ENCODE measurements around the gene SELENOS.
A peak's percentile ranks its signal among the peaks of the same experiment; 100 is the strongest.

SELENOS gene

GRCh38 chr15:101295607-101296161 lies 18.4 kb upstream of the SELENOS start:
- DNase-seq = peak; percentile 50
- Histone ChIP-seq H3K9me3 (ENCODE audit: control insufficient read depth, low read length) (no peaks in the 10 kb centered on the region), H3K23ac (ENCODE audit: low read length in 2 of 2) (no peak overlapping the region), H3K14ac (ENCODE audit: low read length in 2 of 2) (no peak overlapping the region), H2AFZ (ENCODE audit: low read depth, low read length) (peak overlapping the region; percentile 54), H4K91ac (ENCODE audit: low read length) (peak overlapping the region; percentile 93), H3K27ac (ENCODE audit: low read length, poor library complexity, severe bottlenecking) (peak overlapping the region; percentile 81), H3K4me2 (ENCODE audit: low read length, poor library complexity, severe bottlenecking) (peak overlapping the region; percentile 83), H2BK12ac (ENCODE audit: low read length in 2 of 2) (peak overlapping the region in 1 of 2 experiments; percentile 7), H3K27me3 (ENCODE audit: control insufficient read depth in 1 of 2, insufficient read depth in 1 of 2, low read length in 2 of 2) (no peaks in the 10 kb centered on the region), H2BK15ac (ENCODE audit: low read depth, poor library complexity, severe bottlenecking) (no peak overlapping the region), H3K18ac (ENCODE audit: low read depth in 1 of 2, low read length in 2 of 2) (peak overlapping the region; percentile 70 to 77), H3K9ac (ENCODE audit: low read length) (peak overlapping the region; percentile 95), H3K4ac (ENCODE audit: low read depth in 1 of 2, low read length in 2 of 2) (peak overlapping the region; percentile 5 to 87), H3K79me1 (replicated peaks; ENCODE audit: low read length, poor library complexity, severe bottlenecking) (peaks cover 3% of the 10 kb centered on the region), H2BK120ac (ENCODE audit: low read depth, low read length) (peak overlapping the region; percentile 15), H3K36me3 (ENCODE audit: control insufficient read depth in 1 of 2, insufficient read depth in 2 of 2, low read depth in 1 of 2, low read length in 2 of 2) (peaks cover 0 to 13% of the 10 kb centered on the region in 2 experiments), H3K4me3 (ENCODE audit: insufficient read depth in 1 of 2, low read depth in 1 of 2, low read length in 2 of 2) (peak overlapping the region; percentile 88 to 100), H2AK5ac (ENCODE audit: low read length, severe bottlenecking) (no peak overlapping the region), H3K4me1 (ENCODE audit: control insufficient read depth, insufficient read depth, low read depth, low read length) (peaks cover 2% of the 10 kb centered on the region), H2BK5ac (ENCODE audit: low read depth, low read length, poor library complexity, severe bottlenecking) (no peak overlapping the region), H4K8ac (ENCODE audit: low read length) (peak overlapping the region; percentile 98)
- 13% methylated on average over 10 of the region's 20 CpGs for WGBS

GRCh38 chr15:101294731-101295606 lies 17.7 kb upstream of the SELENOS start, which contains the start of gene SNRPA1:
SNRPA1 (minus strand) TSS chr15:101295248; CDS start chr15:101295178, 70 bp downstream.
- Histone ChIP-seq H2BK15ac (ENCODE audit: low read depth, poor library complexity, severe bottlenecking) (peak within 1 kb of the TSS; percentile 98), H2AK5ac (ENCODE audit: low read length, severe bottlenecking) (peak within 1 kb of the TSS; percentile 33), H4K8ac (ENCODE audit: low read length) (peak within 1 kb of the TSS; percentile 98), H2BK120ac (ENCODE audit: low read depth, low read length) (peak within 1 kb of the TSS; percentile 64), H3K79me1 (replicated peaks; ENCODE audit: low read length, poor library complexity, severe bottlenecking) (peaks cover 3% of the 10 kb centered on the region), H3K4me3 (ENCODE audit: insufficient read depth in 1 of 2, low read depth in 1 of 2, low read length in 2 of 2) (peak within 1 kb of the TSS; percentile 88 to 100), H3K9me3 (ENCODE audit: control insufficient read depth, low read length) (no peaks in the 10 kb centered on the region), H3K36me3 (ENCODE audit: control insufficient read depth in 1 of 2, insufficient read depth in 2 of 2, low read depth in 1 of 2, low read length in 2 of 2) (peaks cover 4 to 19% of the 10 kb centered on the region in 2 experiments), H3K4me1 (ENCODE audit: control insufficient read depth, insufficient read depth, low read depth, low read length) (peaks cover 2% of the 10 kb centered on the region), H3K27me3 (ENCODE audit: control insufficient read depth in 1 of 2, insufficient read depth in 1 of 2, low read length in 2 of 2) (no peaks in the 10 kb centered on the region), H3K4ac (ENCODE audit: low read depth in 1 of 2, low read length in 2 of 2) (peak within 1 kb of the TSS; percentile 90 to 94), H3K18ac (ENCODE audit: low read depth in 1 of 2, low read length in 2 of 2) (peak within 1 kb of the TSS; percentile 80 to 94), H3K4me2 (ENCODE audit: low read length, poor library complexity, severe bottlenecking) (peak within 1 kb of the TSS; percentile 83), H2BK5ac (ENCODE audit: low read depth, low read length, poor library complexity, severe bottlenecking) (peak within 1 kb of the TSS; percentile 94), H3K9ac (ENCODE audit: low read length) (peak within 1 kb of the TSS; percentile 95), H3K14ac (ENCODE audit: low read length in 2 of 2) (peak within 1 kb of the TSS in 1 of 2 experiments; percentile 94), H4K91ac (ENCODE audit: low read length) (peak within 1 kb of the TSS; percentile 93), H2BK12ac (ENCODE audit: low read length in 2 of 2) (peak within 1 kb of the TSS in 1 of 2 experiments; percentile 7), H3K27ac (ENCODE audit: low read length, poor library complexity, severe bottlenecking) (peak within 1 kb of the TSS; percentile 82), H3K23ac (ENCODE audit: low read length in 2 of 2) (peak within 1 kb of the TSS in 1 of 2 experiments; percentile 14), H2AFZ (ENCODE audit: low read depth, low read length) (peak within 1 kb of the TSS; percentile 95)
- DNase-seq = peak; percentile 94
- WGBS = under 1% methylated on average over 87 of the region's 87 CpGs

DNA sequence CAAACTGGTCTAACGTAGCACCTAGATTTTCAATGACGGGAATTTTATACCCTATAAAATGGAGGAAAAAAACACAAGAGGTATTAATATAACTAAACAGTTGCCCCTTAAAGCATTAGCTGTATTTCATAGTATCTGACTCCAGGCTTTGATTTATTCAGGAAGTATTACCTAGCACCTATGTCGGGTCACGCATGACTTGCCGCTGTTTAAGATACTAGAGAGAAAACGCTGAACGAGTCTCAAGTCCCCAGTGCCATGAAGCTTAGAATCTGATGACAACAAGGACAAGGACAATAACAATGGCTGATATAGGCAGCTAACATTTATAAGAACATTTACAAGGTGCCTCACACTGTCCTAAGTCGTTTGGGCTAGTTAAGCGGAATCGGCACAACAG lies 15.8 kb upstream of the SELENOS start:
- Histone ChIP-seq H2AK5ac (ENCODE audit: low read length, severe bottlenecking) (no peak overlapping the region), H3K9ac (ENCODE audit: low read length) (peak overlapping the region; percentile 95), H3K79me1 (replicated peaks; ENCODE audit: low read length, poor library complexity, severe bottlenecking) (peaks cover 3% of the 10 kb centered on the region), H3K4me1 (ENCODE audit: control insufficient read depth, insufficient read depth, low read depth, low read length) (peaks cover 2% of the 10 kb centered on the region), H2BK120ac (ENCODE audit: low read depth, low read length) (no peak overlapping the region), H2BK12ac (ENCODE audit: low read length in 2 of 2) (no peak overlapping the region), H3K18ac (ENCODE audit: low read depth in 1 of 2, low read length in 2 of 2) (no peak overlapping the region), H3K14ac (ENCODE audit: low read length in 2 of 2) (no peak overlapping the region), H2BK15ac (ENCODE audit: low read depth, poor library complexity, severe bottlenecking) (no peak overlapping the region), H3K27me3 (ENCODE audit: control insufficient read depth in 1 of 2, insufficient read depth in 1 of 2, low read length in 2 of 2) (no peaks in the 10 kb centered on the region), H2BK5ac (ENCODE audit: low read depth, low read length, poor library complexity, severe bottlenecking) (no peak overlapping the region), H3K4ac (ENCODE audit: low read depth in 1 of 2, low read length in 2 of 2) (no peak overlapping the region), H4K91ac (ENCODE audit: low read length) (no peak overlapping the region), H2AFZ (ENCODE audit: low read depth, low read length) (no peak overlapping the region), H3K9me3 (ENCODE audit: control insufficient read depth, low read length) (no peaks in the 10 kb centered on the region), H3K36me3 (ENCODE audit: control insufficient read depth in 1 of 2, insufficient read depth in 2 of 2, low read depth in 1 of 2, low read length in 2 of 2) (peaks cover 8 to 32% of the 10 kb centered on the region in 2 experiments), H3K27ac (ENCODE audit: low read length, poor library complexity, severe bottlenecking) (no peak overlapping the region), H3K23ac (ENCODE audit: low read length in 2 of 2) (peak overlapping the region in 1 of 2 experiments; percentile 20), H4K8ac (ENCODE audit: low read length) (no peak overlapping the region), H3K4me3 (ENCODE audit: insufficient read depth in 1 of 2, low read depth in 1 of 2, low read length in 2 of 2) (peak overlapping the region in 1 of 2 experiments; percentile 100), H3K4me2 (ENCODE audit: low read length, poor library complexity, severe bottlenecking) (peak overlapping the region; percentile 26)
- WGBS = 78% methylated on average over 8 of the region's 10 CpGs
- DNase-seq = peak; percentile 15

All from mesenchymal stem cell (in vitro differentiated cells and primary cell).